ENCODE data around the gene RFLNA. TPM values are rescaled to one million over a fixed set of nuclear protein-coding genes. Genes with fewer than 3 reads are reported as not detected.

Gene RFLNA
- polyA plus RNA-seq, 1 donor from 2014 or later: 9.6 TPM

DNA sequence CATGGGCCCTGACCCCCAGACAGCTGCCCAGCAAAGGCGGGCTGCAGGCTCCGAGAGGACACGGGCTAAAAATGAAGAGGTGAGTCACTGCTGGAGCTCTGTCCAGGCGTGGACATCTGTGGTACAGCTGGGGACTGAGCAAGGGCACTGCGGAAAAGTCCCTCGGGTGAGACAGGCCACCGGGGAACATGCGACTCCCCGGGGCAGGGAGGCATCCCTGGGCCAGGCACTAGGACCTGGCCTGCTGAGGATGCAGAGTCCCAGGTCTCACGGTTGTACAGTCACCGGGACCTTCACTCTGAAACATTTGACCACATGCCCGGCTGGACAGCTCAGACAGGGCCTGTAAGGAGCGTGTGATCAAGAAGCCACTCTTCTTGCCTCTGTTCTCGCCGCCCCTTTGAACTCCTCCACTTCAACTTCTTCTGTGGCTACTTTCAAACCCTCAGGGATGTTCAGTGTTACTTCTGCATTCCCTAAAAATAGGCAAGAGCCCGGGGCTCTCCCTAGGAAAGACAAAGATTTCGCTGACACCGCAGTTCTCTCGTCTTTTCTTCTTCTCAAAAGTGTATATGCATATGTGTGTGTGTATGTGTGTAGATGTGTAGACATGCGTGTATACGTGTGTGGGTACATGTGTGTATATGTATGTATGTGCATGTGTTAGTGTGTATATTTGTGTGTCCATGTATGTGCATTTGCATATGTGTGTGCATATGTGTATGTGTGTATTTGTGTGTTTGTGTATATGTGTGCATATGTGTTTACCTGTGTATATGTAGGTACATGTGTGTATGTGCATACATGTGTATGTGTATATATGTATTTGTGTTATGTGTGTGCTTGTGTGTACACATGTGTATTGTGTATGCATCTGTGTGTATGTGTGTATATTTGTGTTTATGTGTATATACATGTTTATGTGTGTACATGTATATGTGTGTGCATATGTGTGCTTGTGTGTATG, 5.0 kb upstream of the RFLNA start:
- TF ChIP-seq RAD21 (conservative IDR thresholded peaks at IDR 0.05): no peak
- TF ChIP-seq EZH2 (IDR thresholded peaks at IDR 0.05; ENCODE audit: borderline replicate concordance, insufficient read depth, low read length, poor library complexity, severe bottlenecking): no peak
- Histone ChIP-seq H4K20me1 (ENCODE audit: insufficient read depth) (no peaks in the 10 kb centered on the region), H3K9me2 (ENCODE audit: insufficient read depth, low read length) (no peaks in the 10 kb centered on the region), H3K4me2 (ENCODE audit: low read length) (no peak overlapping the region), H3K9ac (ENCODE audit: low read length) (no peak overlapping the region), H3K4me3 (ENCODE audit: low read length) (no peak overlapping the region), H3K36me3 (ENCODE audit: insufficient read depth, low read length) (no peaks in the 10 kb centered on the region), H3K27me3 (ENCODE audit: insufficient read depth, low read depth, low read length) (peaks cover 9% of the 10 kb centered on the region), H2AFZ (ENCODE audit: low read depth, low read length) (no peak overlapping the region), H3K79me2 (replicated peaks; ENCODE audit: insufficient read depth, low read length) (no peaks in the 10 kb centered on the region), H3K27ac (ENCODE audit: low read length) (no peak overlapping the region), H3F3A (ENCODE audit: insufficient read depth, low read length, poor library complexity, severe bottlenecking) (no peaks in the 10 kb centered on the region), H3K9me3 (ENCODE audit: low read length) (peaks cover 9% of the 10 kb centered on the region)

DNA sequence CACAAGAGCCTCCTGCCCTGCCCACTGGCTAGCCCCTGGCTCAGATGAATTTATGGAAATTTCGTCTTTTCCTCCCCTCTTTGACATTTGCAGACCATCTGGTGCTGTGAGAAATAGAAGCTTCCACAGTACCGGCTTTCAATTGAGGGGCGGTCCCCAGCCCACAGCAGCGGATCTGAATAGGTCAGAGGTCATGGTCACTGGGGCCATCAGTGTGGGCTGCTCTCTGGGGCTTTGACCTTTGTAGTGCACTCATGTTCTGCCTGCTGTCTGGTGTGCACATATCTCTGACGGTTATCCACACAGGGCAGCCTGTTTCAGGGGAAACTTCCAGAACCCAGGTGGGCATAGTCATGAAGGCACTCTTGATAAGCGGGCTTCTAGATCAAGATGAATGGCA, 2.5 kb upstream of the RFLNA start:
- no peaks in the 10 kb centered on the region for H3K36me3 ChIP-seq (ENCODE audit: insufficient read depth, low read length)
- no peaks in the 10 kb centered on the region for H4K20me1 ChIP-seq (ENCODE audit: insufficient read depth)
- H3K27me3 ChIP-seq (ENCODE audit: insufficient read depth, low read depth, low read length): peaks cover 24% of the 10 kb centered on the region
- H3K4me3 ChIP-seq (ENCODE audit: low read length): no peak overlapping the region
- no peaks in the 10 kb centered on the region for H3K9me2 ChIP-seq (ENCODE audit: insufficient read depth, low read length)
- peaks cover 5% of the 10 kb centered on the region for H3K9me3 ChIP-seq (ENCODE audit: low read length)
- H3K27ac ChIP-seq (ENCODE audit: low read length): no peak overlapping the region
- H3F3A ChIP-seq (ENCODE audit: insufficient read depth, low read length, poor library complexity, severe bottlenecking): no peaks in the 10 kb centered on the region
- H3K9ac ChIP-seq (ENCODE audit: low read length): no peak overlapping the region
- TF ChIP-seq CTCF (IDR thresholded peaks at IDR 0.05; ENCODE audit: poor library complexity, severe bottlenecking) (no peak), RAD21 (conservative IDR thresholded peaks at IDR 0.05) (no peak), TAF1 (IDR thresholded peaks at IDR 0.05; ENCODE audit: low read depth) (no peak), REST (IDR thresholded peaks at IDR 0.05; ENCODE audit: borderline replicate concordance) (no peak), SMC3 (conservative IDR thresholded peaks at IDR 0.05; ENCODE audit: poor library complexity) (no peak), EP300 (conservative IDR thresholded peaks at IDR 0.05; ENCODE audit: poor library complexity, severe bottlenecking) (no peak), POLR2AphosphoS5 (IDR thresholded peaks at IDR 0.05) (no peak), EZH2 (IDR thresholded peaks at IDR 0.05; ENCODE audit: borderline replicate concordance, insufficient read depth, low read length, poor library complexity, severe bottlenecking) (no peak), MXI1 (conservative IDR thresholded peaks at IDR 0.05; ENCODE audit: poor library complexity, severe bottlenecking) (no peak)
- H3K79me2 ChIP-seq (replicated peaks; ENCODE audit: insufficient read depth, low read length): no peaks in the 10 kb centered on the region
- no peak overlapping the region for H2AFZ ChIP-seq (ENCODE audit: low read depth, low read length)
- H3K4me2 ChIP-seq (ENCODE audit: low read length): no peak overlapping the region
